Suprapubic skin (tissue), 3 donors: ENCODE measurements around the gene POLR3E.

Source experiments
- CTCF ChIP-seq, 2 donors: fragments of 200-600 bp in 1 of 2; fragments of 450-650 bp in 1 of 2; sonication (generic) in 1 of 2; IDR thresholded peaks; one replicate each; pipeline ENCODE4 v1.5.1; 2016 to 2019; ENCODE audit warnings: antibody characterized with exemption in 2 of 2, mild to moderate bottlenecking in 1 of 2, moderate library complexity in 1 of 2
- EP300 ChIP-seq: sonication (generic); formaldehyde crosslinking; IDR thresholded peaks from one replicate; pipeline ENCODE4 v1.6.1; 2017; ENCODE audit warnings: antibody characterized with exemption
- POLR2A ChIP-seq, 2 donors: fragments of 450-650 bp; IDR thresholded peaks; one replicate each; pipeline ENCODE4 v1.6.1; 2017; ENCODE audit warnings: antibody characterized with exemption in 2 of 2, mild to moderate bottlenecking in 2 of 2, moderate library complexity in 2 of 2

DNA sequence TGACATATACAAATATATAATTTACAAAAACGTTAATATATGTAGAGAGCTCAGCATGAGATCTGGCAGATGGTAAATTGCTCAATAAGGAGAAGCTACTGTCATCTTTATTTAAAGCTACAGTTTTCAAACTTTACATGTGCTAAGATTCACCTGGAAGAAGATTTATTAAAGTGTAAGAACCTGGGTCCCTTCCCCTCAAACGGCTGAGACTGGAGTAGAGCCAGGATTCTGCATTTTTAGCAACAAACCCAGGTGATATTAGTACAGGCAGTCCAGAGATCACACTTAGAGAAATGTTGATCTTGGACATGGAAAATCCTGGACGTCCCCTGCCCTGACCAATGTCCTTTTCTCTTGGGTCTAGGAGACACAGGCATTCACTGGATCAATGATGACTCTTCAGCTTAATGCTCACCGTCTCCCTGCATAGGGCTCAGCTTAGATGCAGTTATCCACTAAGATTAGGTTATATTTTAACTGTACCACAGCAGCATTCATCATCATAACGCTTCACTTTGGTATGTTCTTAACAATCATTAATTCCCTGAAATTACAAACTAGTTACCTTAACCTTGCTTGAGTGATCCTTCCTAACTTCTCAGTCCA lies 56.8 kb downstream of the POLR3E start:
- TF ChIP-seq CTCF (IDR thresholded peaks at IDR 0.05), result no peak
- TF ChIP-seq POLR2A (IDR thresholded peaks at IDR 0.05), result no peak
- TF ChIP-seq EP300, result no peak
